HEK293 (cell line): Measurements from ENCODE around the gene MAN2B1.

ENCODE experiments used
- BCL11A ChIP-seq: fragments of 450-650 bp; formaldehyde crosslinking; IDR thresholded peaks from 2 replicates; pipeline ENCODE4 v1.5.1; 2016; ENCODE audit warnings: low read depth, missing biosample characterization, missing genetic modification characterization
- CTCF ChIP-seq: fragments of 450-650 bp; formaldehyde crosslinking; IDR thresholded peaks from 2 replicates; pipeline ENCODE4 v1.5.1; 2016; ENCODE audit warnings: missing biosample characterization, missing genetic modification characterization
- SP2 ChIP-seq: fragments of 450-650 bp; formaldehyde crosslinking; IDR thresholded peaks from 2 replicates; pipeline ENCODE4 v1.5.1; 2016; ENCODE audit warnings: missing biosample characterization, missing genetic modification characterization
- YY2 ChIP-seq: fragments of 450-650 bp; formaldehyde crosslinking; IDR thresholded peaks from 2 replicates; pipeline ENCODE4 v1.5.1; 2016; ENCODE audit warnings: missing biosample characterization, missing genetic modification characterization
- ZNF292 ChIP-seq: fragments of 450-650 bp; formaldehyde crosslinking; IDR thresholded peaks from 2 replicates; pipeline ENCODE4 v1.5.1; 2016; ENCODE audit warnings: low read depth, missing biosample characterization, missing genetic modification characterization, borderline replicate concordance
- ZNF433 ChIP-seq: fragments of 450-650 bp; formaldehyde crosslinking; IDR thresholded peaks from 2 replicates; pipeline ENCODE4 v1.5.1; 2016; ENCODE audit warnings: missing biosample characterization, missing genetic modification characterization, low read depth
- ZNF768 ChIP-seq: fragments of 450-650 bp; formaldehyde crosslinking; IDR thresholded peaks from 2 replicates; pipeline ENCODE4 v1.5.1; 2018; ENCODE audit warnings: missing biosample characterization, mild to moderate bottlenecking, missing genetic modification characterization
- TF ChIP-seq, protein P1 (sequence below): fragments of 450-650 bp; formaldehyde crosslinking; IDR thresholded peaks from 2 replicates; pipeline ENCODE4 v1.5.1; 2016; ENCODE audit warnings: missing biosample characterization, missing genetic modification characterization
- TF ChIP-seq, protein P2 (sequence below): fragments of 450-650 bp; formaldehyde crosslinking; optimal IDR thresholded peaks from 2 replicates; pipeline ENCODE3; 2016; ENCODE audit warnings: missing biosample characterization, mild to moderate bottlenecking, missing genetic modification characterization

GRCh38 chr19:12687496-12688196, 21.1 kb upstream of the MAN2B1 start, which contains the start of gene GNG14:
- TF ChIP-seq CTCF (no peak), ZNF768 (tag by site-specific recombination) (no peak), BCL11A (no peak), ZNF292 (no peak), SP2 (no peak), YY2 (tag by site-specific recombination) (no peak), ZNF433 (tag by site-specific recombination) (no peak)
- TF ChIP-seq, protein P1, sequence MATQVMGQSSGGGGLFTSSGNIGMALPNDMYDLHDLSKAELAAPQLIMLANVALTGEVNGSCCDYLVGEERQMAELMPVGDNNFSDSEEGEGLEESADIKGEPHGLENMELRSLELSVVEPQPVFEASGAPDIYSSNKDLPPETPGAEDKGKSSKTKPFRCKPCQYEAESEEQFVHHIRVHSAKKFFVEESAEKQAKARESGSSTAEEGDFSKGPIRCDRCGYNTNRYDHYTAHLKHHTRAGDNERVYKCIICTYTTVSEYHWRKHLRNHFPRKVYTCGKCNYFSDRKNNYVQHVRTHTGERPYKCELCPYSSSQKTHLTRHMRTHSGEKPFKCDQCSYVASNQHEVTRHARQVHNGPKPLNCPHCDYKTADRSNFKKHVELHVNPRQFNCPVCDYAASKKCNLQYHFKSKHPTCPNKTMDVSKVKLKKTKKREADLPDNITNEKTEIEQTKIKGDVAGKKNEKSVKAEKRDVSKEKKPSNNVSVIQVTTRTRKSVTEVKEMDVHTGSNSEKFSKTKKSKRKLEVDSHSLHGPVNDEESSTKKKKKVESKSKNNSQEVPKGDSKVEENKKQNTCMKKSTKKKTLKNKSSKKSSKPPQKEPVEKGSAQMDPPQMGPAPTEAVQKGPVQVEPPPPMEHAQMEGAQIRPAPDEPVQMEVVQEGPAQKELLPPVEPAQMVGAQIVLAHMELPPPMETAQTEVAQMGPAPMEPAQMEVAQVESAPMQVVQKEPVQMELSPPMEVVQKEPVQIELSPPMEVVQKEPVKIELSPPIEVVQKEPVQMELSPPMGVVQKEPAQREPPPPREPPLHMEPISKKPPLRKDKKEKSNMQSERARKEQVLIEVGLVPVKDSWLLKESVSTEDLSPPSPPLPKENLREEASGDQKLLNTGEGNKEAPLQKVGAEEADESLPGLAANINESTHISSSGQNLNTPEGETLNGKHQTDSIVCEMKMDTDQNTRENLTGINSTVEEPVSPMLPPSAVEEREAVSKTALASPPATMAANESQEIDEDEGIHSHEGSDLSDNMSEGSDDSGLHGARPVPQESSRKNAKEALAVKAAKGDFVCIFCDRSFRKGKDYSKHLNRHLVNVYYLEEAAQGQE (tag by site-specific recombination) = no peak
- TF ChIP-seq, protein P2, sequence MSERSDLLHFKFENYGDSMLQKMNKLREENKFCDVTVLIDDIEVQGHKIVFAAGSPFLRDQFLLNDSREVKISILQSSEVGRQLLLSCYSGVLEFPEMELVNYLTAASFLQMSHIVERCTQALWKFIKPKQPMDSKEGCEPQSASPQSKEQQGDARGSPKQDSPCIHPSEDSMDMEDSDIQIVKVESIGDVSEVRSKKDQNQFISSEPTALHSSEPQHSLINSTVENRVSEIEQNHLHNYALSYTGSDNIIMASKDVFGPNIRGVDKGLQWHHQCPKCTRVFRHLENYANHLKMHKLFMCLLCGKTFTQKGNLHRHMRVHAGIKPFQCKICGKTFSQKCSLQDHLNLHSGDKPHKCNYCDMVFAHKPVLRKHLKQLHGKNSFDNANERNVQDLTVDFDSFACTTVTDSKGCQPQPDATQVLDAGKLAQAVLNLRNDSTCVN (tag by site-specific recombination) = no peak
